NCI-H187 (cell line): ENCODE results near the gene MPHOSPH10.
"Not testable (repeated sequence)": the region's sequence is repeated elsewhere in the genome, so short reads cannot be mapped to it uniquely, and the experiment has no call there.

ENCODE experiments used
- DNase-seq, 2 experiments: peaks; one replicate each; lab custom pipeline; 2025; lab: John Stamatoyannopoulos, UW

MPHOSPH10 gene

DNA sequence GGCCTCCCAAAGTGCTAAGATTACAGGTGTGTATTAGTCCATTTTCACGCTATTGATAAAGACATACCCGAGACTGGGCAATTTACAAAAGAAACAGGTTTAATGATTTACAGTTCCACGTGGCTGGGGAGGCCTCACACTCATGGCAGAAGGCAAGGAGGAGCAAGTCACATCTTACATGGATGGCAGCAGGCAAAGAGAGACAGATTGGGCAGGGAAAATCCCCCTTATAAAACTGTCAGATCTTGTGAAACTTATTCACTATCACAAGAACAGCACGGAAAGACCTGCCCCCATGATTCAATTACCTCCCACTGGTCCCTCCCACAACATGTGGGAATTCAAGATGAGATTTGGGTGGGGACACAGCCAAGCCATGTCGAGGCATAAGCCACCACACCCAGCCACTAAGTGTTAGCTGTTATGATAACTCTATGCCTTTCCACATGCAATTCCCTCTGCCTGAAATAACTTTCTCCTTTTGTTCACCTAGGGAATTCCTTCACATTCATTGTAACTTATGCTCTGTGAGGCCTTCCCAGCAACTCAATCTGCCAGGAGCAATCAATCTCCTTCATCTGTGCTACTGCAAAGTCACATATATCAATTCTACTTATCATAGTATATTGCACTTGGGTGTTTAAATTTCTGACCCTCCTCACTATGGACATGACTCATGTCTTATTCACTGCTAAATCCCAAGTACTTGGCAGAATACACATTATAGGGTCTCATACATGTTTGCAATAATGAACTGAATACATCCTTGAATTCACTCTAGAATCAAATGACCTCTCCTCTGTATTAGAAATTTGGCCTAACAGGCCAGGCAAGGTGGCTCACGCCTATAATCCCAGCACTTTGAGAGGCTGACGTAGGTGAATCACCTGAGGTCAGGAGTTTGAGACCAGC, 7.8 kb upstream of the MPHOSPH10 start:
- no peak for DNase-seq

DNA sequence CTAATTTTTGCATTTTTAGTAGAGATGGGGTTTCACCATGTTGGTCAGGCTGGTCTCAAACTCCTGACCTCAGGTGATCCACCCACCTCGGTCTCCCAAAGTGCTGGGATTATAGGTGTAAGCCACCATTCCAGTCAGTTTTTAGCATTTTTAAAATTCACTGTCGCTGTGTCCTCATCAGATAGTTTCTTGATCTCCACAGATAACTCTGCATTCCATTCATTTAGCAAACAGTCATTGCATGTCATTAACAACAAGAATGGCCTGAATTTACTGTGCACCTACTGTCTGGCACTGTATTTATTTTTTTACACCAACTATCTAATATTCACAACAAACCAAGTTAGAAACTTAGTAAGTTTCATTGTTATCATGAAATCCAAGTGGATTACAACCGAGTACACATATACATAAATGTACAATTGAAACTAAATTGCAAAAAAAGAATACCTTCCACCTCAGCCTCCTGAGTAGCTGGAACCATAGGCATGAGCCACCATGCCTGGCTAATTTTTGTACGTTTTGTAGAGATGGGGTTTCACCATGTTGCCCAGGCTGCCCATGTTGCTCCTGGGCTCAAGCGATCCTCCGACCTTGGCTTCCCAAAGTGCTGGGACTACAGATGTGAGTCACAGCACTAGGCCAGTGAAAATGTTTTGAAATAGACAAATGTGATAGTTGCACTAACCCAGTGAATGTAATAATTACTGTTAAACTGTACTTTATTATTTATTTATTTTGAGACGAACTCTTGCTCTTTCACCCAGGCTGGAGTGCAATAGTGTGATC, 4.7 kb upstream of the MPHOSPH10 start:
- no peak for DNase-seq

DNA sequence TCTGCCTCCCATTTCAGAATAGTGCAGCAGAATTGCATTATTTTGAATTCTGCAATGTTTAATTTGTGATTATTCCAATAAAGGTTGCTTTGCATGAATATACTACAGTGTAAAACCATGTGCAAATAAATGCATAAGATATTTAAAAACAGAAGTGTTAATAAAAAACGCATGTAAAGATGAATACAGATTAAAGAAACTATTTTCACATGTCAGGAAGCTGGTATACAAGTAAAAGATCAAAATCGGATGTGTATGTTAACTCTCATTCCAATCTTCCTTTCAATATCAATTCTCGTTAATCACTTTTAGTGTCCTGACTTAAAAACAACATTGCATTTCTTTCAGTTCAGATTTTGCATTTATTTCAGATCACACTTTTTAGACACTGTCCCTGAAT, 3.5 kb upstream of the MPHOSPH10 start:
- no peak for DNase-seq

DNA sequence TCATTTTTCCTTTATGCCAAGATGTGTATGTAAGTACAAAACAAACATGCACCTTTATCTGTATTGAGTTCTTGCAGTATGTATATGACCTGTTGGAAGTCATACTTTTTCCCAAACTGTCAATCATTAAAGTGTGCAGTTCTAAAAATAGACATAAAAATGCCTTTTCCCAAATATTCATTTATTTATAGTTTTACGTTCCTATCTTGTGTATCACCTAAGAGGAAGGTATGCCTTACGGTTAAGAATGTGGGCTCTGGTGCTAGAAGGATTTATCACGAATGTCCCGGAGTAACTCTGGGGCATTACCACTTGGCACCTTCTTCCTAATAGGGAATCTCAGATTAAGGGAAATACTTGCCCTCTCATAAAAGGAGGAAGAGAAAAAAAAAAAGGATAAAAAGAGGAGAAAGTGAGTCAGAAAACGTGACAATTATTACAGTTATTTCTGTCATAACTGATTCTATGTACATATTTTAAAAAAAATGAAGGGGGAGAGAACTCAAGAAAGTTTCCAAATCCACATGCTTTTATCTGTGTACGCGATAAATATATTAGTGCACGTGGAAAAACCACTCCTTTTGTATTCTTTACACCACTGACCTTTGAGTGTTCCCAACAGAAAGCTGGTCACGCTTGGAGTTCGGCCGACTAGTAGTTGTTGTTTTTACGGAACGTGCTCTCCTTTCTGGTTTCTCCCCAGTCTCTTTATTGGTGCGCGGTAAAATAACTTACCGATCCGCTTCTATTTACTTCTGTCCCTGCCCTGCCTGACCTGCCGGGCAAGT, 1.1 kb upstream of the MPHOSPH10 start:
- no peak for DNase-seq

DNA sequence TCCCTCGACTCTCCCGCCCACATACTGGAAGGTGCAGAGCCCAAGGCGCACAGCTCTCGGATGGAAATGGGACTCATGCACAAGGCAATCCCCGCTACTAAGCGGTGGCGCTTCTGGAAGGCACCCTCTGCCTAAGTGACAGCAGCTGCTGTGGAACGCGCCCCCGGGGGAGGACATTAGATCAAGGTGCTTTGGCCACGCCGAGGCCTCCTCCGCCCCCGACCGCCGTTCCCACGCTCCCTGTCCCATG, 607 bp upstream of the MPHOSPH10 start:
- peak in 1 of 2 experiments; percentile 42 for DNase-seq

DNA sequence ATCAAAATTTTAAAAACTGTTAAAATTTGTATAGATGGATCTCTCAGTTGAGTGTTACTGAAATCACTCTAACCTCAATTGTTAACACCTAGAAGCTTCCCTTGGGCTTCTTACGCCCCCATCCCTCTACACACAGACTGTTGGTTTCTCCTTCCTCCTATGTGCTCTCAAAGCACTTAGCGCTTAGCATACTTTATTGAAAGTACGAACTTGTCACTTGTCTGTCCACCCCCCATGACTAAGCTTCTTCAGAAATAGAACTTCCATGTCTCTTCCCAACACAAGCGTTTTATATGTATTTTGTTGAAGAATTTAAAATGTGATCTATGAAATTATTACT, 441 bp downstream of the MPHOSPH10 start:
- DNase-seq, result no peak

DNA sequence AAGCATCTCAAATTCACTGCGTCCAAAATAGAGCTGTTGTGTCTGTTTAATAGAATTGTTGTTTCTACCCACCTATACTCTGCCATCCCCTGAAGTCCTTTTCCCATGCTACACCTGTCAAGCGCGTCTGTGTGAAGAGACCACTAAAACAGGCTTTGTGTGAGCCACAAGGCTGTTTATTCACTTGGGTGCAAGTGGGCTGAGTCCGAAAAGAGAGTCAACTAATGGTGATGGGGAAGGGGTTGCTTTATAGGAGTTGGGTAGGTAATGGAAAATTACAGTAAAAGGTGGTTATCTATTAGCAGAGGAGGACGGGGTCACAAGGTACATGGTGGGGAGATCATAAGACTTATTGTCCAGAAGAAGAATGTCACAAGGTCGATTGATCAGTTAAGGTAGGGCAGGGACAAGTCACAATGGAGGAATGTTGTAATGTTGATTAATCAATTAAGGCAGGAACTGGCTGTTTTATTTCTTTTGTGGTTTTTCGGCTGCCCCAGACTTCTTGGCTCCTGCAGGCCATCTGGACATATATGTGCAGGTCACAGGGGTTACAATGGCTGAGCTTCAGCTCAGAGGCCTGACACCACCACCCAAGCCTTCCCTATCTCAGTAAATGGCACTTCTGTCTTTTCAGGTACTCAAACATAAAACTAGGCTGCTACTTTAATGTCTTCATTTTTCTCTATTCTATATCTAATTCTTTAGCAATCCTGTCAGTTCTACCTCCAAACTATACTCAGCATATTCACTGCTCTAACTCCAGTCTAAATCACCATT, 1.1 kb downstream of the MPHOSPH10 start:
- not testable (repeated sequence) for DNase-seq

DNA sequence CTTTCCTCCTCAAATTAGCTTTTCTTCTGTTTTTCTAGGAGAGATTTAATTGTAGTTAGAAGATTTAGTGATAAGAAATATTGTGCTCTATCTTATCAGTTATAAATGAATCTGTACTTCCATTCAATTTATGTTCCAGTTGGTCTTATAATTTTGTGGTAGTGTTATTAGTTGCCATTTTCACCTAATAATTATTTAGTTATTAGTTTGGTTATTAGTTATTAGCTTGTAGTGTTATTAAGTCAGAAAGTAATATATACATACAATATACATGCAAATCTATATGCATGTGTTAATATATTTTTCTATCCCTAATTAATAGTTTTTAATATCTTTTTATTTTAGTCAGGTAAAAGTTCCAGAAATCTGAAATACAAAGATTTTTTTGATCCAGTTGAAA, 3.2 kb downstream of the MPHOSPH10 start:
- DNase-seq, result no peak

DNA sequence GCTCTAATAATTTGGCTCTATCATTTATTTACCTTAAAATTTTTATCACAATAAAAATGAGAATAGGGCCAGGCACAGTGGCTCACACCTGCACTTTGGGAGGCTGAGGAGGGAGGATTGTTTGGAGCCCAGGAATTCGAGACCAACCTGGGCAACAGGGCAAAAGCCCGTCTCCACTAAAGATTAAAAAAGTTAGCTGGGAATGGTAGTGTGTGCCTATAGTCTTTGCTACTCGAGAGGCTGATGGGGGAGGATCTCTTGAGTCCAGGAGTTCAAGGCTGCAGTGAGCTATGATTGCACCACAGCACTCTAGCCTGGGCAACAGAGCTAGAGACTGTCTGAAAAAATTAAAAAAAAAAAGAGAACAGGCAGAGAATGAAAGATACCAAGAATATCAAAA, 5.7 kb downstream of the MPHOSPH10 start:
- no peak for DNase-seq

DNA sequence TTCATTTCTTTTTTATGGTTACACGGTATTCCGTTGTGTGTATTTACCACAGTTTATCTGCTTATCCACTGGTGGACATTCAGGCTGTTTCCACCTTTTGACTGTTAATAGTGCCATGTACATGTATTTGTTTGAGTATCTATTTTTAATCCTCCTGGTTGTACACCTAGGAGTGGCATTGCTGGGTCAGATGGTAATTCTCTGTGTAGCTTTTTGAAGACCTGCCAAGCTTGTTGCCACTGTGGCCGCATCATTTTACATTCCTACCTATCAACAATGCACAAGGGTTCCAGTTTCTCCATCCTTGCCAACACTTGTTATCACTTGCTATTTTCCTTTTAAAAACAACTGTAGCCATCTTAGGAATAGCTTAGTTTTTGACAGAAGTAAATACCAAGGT, 13.3 kb downstream of the MPHOSPH10 start:
- DNase-seq, result no peak

DNA sequence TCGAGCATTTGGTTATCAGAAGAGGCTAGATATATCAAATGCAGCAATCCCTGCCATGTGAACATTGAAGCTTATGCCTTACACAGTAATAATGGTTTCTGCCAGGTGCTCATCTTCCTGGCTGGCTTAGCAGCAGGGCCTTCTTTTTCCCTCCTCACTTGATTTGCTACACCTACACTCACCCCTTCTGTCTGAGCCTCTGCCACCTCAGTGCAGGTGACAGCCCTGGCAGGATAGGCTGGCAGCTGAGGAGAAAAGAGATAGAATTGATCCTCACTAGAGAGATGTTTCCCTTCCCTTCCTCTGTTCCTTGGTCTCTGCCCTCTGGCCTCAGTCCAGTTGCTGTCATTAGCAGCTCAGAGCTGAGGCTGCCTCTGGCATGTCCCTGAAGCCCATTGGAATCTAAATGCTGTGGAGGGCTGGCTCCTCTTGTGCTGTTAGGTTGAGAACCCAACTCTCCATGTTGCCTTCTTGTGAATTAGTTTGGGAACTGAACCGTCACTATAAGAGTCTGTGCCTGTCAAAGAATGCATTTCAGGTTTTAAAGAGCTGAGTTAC, 18.2 kb downstream of the MPHOSPH10 start:
- DNase-seq, result no peak

DNA sequence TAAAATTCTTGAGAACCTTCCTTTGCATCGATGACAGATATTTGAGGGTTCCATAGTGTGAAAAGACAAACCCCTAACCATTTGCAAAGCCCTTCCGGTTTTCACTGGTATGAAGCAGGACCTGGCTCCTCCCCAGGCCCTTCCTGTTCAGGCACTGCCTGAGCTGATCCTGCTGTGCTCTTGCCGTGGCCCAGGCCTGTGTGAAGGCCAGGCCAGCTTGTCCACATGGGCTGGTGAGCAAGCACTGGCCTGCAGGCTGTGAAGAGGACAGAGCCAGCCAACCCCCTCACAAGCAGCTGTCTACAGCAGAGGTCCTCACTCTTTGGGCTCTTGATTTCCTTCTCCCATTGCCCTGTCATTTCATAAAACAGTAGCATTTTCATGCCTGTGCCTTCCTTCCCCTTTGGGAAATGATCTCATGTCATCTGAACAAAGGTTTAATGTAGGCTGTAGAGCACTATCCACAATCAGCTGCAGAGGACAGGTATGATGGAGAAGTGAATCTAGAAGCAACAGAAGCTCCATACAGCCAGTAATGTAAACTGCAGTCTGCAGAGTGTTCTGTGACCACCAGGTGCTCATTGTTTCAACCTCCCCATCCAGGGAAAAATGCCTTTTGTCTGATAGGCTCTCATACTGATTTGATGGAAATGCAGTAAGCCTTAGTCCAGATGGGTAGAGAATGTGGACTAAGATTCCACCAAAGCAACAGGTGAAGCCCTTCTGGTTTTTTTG, 19.8 kb downstream of the MPHOSPH10 start:
- no peak for DNase-seq

DNA sequence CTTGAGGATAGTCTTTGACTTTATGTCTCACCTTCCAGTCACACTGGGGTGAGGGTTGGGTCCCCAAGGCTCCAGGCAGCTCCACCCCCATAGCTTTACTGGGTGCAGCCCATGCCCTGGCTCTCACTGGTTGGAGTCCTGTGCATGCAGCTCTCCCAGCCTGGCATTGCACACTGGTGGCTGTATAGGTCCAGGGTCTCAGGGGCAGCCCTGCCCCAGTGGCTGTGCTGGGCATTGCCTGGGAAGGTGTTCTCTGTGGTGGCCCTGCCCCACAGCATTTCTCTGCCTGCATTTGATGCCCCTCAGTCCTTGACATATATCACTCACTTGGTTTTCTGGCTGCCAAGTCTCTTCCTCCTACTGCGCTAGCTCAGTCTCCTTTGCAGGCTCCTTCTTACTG, 21.2 kb downstream of the MPHOSPH10 start:
- no peak for DNase-seq

DNA sequence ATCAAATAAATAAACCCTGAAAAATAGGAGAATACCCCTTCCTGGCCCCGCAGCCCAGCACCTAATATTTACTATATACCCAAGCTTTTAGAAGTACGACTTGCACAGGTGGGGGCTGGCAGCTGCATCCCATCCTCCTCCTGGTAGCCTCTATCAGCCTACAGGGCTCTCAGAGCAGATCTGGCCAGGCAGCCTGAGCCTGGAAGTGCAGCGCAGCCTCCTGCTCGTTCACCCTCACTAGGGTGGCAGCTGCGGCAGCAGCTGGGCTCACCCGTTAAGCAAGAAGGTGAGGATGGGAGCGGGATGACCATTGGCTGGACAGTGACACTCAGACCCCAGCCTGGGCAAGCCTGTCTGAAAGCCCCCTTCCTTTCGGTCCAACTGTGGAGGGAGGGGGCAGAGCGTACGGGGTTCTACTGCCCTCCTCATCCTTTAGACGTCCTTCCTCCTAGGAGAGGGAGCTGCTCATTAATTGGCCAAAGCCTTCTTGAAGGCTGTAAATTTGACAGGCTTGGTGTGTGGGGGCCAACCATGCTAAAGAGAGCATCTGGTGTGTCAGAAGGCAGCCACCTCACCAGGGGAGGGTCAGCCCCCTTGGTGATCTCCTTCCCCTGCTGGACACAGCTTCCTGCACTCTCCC, 23.3 kb downstream of the MPHOSPH10 start:
- no peak for DNase-seq

DNA sequence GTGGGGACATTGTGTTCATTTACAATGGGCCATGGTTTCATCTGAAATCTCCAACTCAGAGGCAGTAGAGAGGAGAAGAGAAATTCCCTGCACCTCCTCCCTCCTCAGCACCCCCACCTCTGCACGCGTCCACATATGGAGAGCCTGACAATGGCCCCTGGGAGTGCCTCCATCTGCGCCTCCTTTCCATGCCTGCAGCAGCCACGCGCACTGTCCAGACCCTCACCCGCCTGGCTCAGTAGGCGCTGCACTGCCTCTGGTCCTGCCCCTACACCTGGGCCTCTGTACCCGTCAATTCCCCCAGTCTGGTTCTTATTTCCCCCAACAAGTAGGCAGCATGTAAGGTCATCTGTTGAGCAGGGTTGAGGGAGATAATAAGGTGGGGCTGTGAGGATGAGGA, 23.8 kb downstream of the MPHOSPH10 start:
- no peak for DNase-seq

DNA sequence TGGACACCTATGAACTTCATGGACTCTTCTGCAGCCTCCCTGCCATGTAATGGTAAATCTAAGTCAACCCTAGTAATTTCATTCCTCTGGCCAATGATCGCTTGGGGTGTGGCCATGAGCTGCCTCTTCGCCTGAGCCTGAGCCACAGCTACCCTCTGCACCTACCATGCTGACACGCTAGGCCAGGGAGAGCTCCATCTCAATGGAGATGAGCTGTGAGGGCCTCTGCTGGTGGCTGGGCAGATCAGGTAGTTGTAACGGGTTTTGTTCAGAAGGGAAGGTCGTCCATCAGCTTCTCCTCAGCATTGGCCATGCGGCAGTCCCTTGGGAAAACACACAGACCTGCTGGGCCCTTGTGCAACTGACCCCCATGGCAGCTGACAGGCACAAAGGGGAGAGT, 24.4 kb downstream of the MPHOSPH10 start:
- no peak for DNase-seq

DNA sequence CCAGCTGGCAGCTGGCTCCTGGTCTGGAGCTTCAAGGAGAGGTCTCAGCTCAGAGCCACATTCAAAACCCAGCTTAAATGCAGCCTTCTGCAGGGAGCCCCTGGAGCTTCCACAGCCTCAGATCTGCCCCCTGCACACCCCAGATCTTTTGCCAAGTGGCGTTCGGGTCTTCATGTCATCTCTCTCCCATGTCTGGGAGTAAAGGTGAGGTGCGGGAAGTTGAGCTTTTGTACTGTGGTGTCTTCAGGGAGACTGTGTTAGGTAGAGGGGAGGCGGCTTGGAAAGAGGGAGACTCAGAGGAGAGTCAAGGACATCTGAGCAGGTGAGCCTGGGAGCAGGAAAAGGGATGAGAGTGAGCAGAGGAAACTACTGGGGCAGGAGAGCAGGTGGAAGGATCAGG, 25.4 kb downstream of the MPHOSPH10 start:
- DNase-seq, result no peak

DNA sequence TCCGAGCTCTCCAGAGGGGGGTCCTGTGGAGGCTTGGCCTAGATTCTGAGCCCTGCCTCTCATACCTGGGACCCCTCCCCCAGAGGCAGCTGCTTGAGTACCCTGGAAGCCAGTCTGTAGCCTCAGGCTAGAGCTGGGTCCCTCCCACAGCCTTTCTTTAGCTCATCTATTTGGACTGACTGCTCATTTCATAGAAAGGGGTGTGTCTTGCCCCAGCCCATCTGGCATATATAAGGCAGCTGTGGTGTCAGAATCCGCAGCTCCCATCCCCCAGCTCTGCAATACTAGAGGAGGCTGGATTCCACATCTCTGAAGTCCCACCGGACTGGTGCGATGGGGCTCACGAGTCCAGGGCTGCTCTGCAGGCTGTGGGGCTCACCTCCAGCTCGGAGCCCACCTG, 26.1 kb downstream of the MPHOSPH10 start:
- no peak for DNase-seq

DNA sequence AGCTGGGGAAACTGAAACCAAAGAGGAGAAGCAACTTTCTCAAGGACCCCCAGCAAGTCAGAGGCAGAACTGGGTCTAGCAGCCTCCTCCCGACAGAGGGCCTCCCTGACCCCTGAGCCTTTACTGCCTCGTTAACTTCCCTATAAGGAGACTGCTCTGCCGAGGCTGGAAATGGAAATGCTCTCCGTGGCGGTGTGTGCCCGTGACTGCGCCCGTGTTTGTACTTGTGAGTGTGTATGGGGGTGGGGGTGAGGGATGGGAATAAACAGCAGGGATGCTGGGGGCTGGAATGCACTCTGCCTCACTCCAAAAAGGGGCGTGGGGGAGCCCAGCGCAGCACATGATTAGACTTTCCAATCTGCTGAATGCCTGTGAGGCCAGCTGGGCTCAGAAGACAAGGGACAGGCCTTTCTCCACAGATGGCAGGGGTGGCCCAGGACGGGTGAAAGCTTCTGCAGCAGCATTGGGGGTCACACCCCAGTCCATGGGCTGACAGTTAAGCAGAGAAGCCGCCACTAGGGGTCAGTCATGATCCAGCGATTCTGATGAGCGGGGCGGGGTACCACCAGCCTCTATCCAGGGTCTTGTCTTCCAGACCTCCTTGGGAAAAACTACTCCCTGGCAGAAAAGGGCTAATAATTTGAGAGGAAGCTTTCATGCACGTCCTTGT, 26.8 kb downstream of the MPHOSPH10 start:
- DNase-seq, result peak; percentile 3 to 34

DNA sequence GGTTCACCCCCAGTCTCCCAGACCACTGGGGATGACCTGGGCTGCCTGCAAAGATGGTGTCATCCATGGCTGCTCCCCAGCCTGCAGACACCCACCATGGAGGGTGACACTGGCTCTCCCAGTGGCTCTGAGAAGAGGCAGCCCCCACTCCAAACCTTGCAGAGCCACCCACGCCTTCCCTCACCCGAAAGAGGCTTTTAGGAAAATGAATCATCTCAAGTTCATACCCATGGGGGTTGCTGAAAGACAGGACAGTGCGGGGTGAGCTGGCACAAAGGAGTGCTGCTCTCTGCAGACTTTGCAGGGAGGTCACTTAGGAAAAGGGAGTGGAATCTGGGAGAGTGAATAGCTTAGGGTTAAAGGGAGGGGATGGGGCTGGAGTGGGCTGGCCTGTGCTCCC, 36.4 kb downstream of the MPHOSPH10 start:
- no peak for DNase-seq
